Endothelial cell of umbilical vein (primary cell): ENCODE measurements around the gene IMPA2.

Experiments used
- CTCF ChIP-seq, 2 donors: IDR thresholded peaks; 1 replicate in 1 of 2; 2 replicates in 1 of 2; pipeline ENCODE4 v1.5.1; 2011; ENCODE audit warnings: low read length in 2 of 2, mild to moderate bottlenecking in 2 of 2, moderate library complexity in 2 of 2, control low read depth in 1 of 2, inconsistent platforms in 1 of 2, low read depth in 1 of 2; ENCODE audit not compliant: insufficient read depth in 1 of 2; ENCODE audit errors: extremely low read depth in 1 of 2
- JUN ChIP-seq: IDR thresholded peaks from 2 replicates; pipeline ENCODE4 v1.6.1; 2011; ENCODE audit warnings: borderline replicate concordance, low read depth; ENCODE audit not compliant: insufficient read length, insufficient read depth
- MAX ChIP-seq: IDR thresholded peaks from 2 replicates; pipeline ENCODE4 v1.6.1; 2011; ENCODE audit not compliant: insufficient read depth, insufficient read length
- POLR2A ChIP-seq: IDR thresholded peaks from 2 replicates; pipeline ENCODE4 v1.6.1; 2012; ENCODE audit warnings: low read depth, mild to moderate bottlenecking, control low read depth, low read length

DNA sequence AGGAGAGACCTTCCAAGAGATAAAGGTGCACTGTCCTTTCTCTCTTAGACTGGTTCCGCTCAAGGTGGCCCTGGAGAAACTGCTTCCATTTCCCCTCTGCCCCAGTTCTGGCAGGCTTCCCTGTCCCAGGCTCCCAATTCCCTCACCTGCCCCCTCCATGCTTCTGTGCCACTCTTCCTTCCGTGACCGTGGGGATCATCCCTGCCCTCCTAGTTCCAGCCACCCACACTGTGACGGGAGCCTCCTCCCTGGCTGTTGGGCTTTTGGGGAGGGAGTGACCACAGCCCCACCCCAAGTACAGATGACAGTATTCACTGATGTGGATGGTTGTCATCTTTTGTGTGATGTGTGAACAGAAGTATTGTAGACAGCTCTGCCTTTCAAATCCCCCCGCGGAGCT lies 2.8 kb downstream of the IMPA2 start:
- TF ChIP-seq POLR2A: no peak
- TF ChIP-seq CTCF (IDR thresholded peaks at IDR 0.05; ENCODE audit: extremely low read depth in 1 of 2, insufficient read depth in 1 of 2, low read depth in 1 of 2, low read length in 2 of 2): no peak
- no peak for TF ChIP-seq MAX
- no peak for TF ChIP-seq JUN
